ENCODE results near the gene MCF2L. TPM values are rescaled to one million over a fixed set of nuclear protein-coding genes. Genes with fewer than 3 reads are reported as not detected.

The MCF2L gene
- total RNA-seq, 2 experiments from 2014 or later, result 7.9 to 8.7 TPM

Other genes starting within 250 kb of the MCF2L start
- gene F7, start 136.6 kb downstream of the MCF2L start, total RNA-seq, result under 1 TPM; 0.30 to 0.46 TPM
- not detected for gene F10, start 153.6 kb downstream of the MCF2L start, total RNA-seq
- gene PROZ, start 189.4 kb downstream of the MCF2L start, total RNA-seq, result not detected
- 10 to 100 TPM; 68.2 to 74.7 TPM for gene PCID2, start 239.5 kb downstream of the MCF2L start, total RNA-seq
- 10 to 100 TPM; 89.8 to 90.0 TPM for gene CUL4A, start 240.4 kb downstream of the MCF2L start, total RNA-seq